MCF 10A (cell line): ENCODE results near the gene ANXA2. TPM values are rescaled to one million over a fixed set of nuclear protein-coding genes. Genes with fewer than 3 reads are reported as not detected.

ENCODE experiments used
- BruUV-seq: library from RNA; stranded (reverse); fragments of 400-500 nt; replicated peaks from 2 replicates; lab custom pipeline; 2021; lab: Mats Ljungman, UMichigan
- CTCF ChIA-PET: fragments of 300-600 bp; sonication (Branson Sonifier 250); formaldehyde crosslinking; extraction: SDS; loops from one replicate; lab custom pipeline; 2021; ENCODE audit warnings: antibody characterized with exemption, inconsistent platforms; lab: Yijun Ruan, JAX
- POLR2A ChIA-PET: fragments of 300-600, 350-650 bp; sonication (Branson Sonifier 250); formaldehyde crosslinking; extraction: SDS; loops from one replicate; lab custom pipeline; 2020; ENCODE audit warnings: antibody characterized with exemption, inconsistent platforms; lab: Yijun Ruan, JAX
- DNase-seq: peaks from one replicate; pipeline ENCODE4 v3.0.0-alpha.2; 2018; ENCODE audit not compliant: unreplicated experiment
- H3K27ac Mint-ChIP-seq: one replicate; pipeline ENCODE4 v1.8.0; 2022; ENCODE audit warnings: mild to moderate bottlenecking, low read depth, mixed read lengths; ENCODE audit not compliant: unreplicated experiment
- H3K27me3 Mint-ChIP-seq: one replicate; pipeline ENCODE4 v1.8.0; 2022; ENCODE audit warnings: mixed read lengths; ENCODE audit not compliant: insufficient read depth, unreplicated experiment
- H3K36me3 Mint-ChIP-seq: one replicate; pipeline ENCODE4 v1.8.0; 2022; ENCODE audit warnings: mild to moderate bottlenecking, moderate library complexity, mixed read lengths; ENCODE audit not compliant: insufficient read depth, unreplicated experiment
- H3K4me1 Mint-ChIP-seq: one replicate; pipeline ENCODE4 v1.8.0; 2022; ENCODE audit warnings: mixed read lengths; ENCODE audit not compliant: insufficient read depth, unreplicated experiment
- H3K4me3 Mint-ChIP-seq: one replicate; pipeline ENCODE4 v1.8.0; 2022; ENCODE audit warnings: mild to moderate bottlenecking, moderate library complexity, mixed read lengths; ENCODE audit not compliant: unreplicated experiment
- H3K9me3 Mint-ChIP-seq: one replicate; pipeline ENCODE4 v1.8.0; 2022; ENCODE audit warnings: mixed read lengths; ENCODE audit not compliant: unreplicated experiment
- CTCF ChIP-seq: fragments of 200-600 bp; IDR thresholded peaks from one replicate; pipeline ENCODE4 v1.8.0; 2022; ENCODE audit warnings: antibody characterized with exemption, mild to moderate bottlenecking; ENCODE audit not compliant: unreplicated experiment
- intact Hi-C: fragments of 100-400 bp; cut with micrococcal nuclease; formaldehyde crosslinking; loops from 2 replicates; pipeline ENCODE4 v1.14.1; 2022
- total RNA-seq: library from RNA; stranded (reverse); gene quantifications from 2 replicates; pipeline ENCODE4 v1.2.3, GENCODE V29; 2022

ANXA2 gene
- total RNA-seq, 1 experiment from 2014 or later: 3,451 TPM

- Mint-ChIP-seq H3K4me3 (peak overlapping the region; percentile 60), H3K27ac (peak overlapping the region; percentile 92), H3K36me3 (peaks cover 72% of the 10 kb centered on the region), H3K27me3 (no peaks in the 10 kb centered on the region), H3K4me1 (peaks cover 56% of the 10 kb centered on the region), H3K9me3 (no peaks in the 10 kb centered on the region)
- intact Hi-C loops: loop anchor here (2.0 kb wide), 1 partner anchor 22 kb away; no protein-coding TSS in a partner anchor
- BruUV-seq: no TSS peak
- ChIA-PET POLR2A (interaction anchor here (0.7 to 9.5 kb wide), 17 partner anchors 8 to 1206 kb away, joined by 3 to 461 read pairs (median 11); partner anchors contain the start of genes ANXA2 and ICE2), CTCF (interaction anchor here (1.0 to 1.8 kb wide), 4 partner anchors 11 to 454 kb away, joined by 3 to 6 read pairs (median 4); no protein-coding TSS in a partner anchor)
- DNase-seq: no peak
- no peak for TF ChIP-seq CTCF
These were observed 27.0 kb downstream of the ANXA2 start for GRCh38 chr15:60370869-60371136.

GRCh38 chr15:60370105-60370868 is 27.5 kb downstream of the ANXA2 start:
- DNase-seq: peak; percentile 86
- Mint-ChIP-seq H3K36me3 (peaks cover 70% of the 10 kb centered on the region), H3K4me1 (peaks cover 51% of the 10 kb centered on the region), H3K27me3 (no peaks in the 10 kb centered on the region), H3K9me3 (no peaks in the 10 kb centered on the region), H3K27ac (peak overlapping the region; percentile 92), H3K4me3 (peak overlapping the region; percentile 60)
- CTCF ChIA-PET: interaction anchor here (1.0 to 1.6 kb wide), 4 partner anchors 9 to 453 kb away, joined by 3 to 7 read pairs (median 4); no protein-coding TSS in a partner anchor
- intact Hi-C loops: loop anchor here (2.0 kb wide), 1 partner anchor 23 kb away; no protein-coding TSS in a partner anchor
- POLR2A ChIA-PET: interaction anchor here (0.6 to 9.5 kb wide), 14 partner anchors 8 to 680 kb away, joined by 3 to 461 read pairs (median 12); partner anchors contain the start of genes ANXA2 and ICE2
- TSS peak; percentile 0 for BruUV-seq
- no peak for TF ChIP-seq CTCF

DNA sequence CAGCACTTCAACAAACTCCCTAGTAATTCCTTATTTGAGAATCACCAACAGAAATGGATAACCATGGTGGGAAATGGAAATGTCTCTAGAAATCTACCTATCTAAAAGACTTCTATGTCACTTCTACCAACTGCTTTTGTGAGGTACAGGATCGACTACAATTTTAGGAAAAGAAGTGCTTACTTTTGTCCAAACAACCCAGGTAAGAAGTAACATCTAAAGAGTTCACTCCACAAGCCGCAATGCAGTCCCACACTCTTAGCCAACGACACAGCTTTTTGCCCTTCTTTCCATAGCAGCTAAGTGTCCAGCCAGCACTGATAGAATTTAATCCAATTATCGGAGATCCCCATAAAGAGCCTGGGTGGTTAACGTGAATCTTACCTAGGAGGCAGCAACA is 28.1 kb downstream of the ANXA2 start:
- no TSS peak for BruUV-seq
- H3K36me3 Mint-ChIP-seq: peaks cover 70% of the 10 kb centered on the region
- intact Hi-C loops: loop anchor here (2.0 kb wide), 1 partner anchor 23 kb away; no protein-coding TSS in a partner anchor
- peaks cover 48% of the 10 kb centered on the region for H3K4me1 Mint-ChIP-seq
- no peak for DNase-seq
- H3K4me3 Mint-ChIP-seq: no peak overlapping the region
- H3K27ac Mint-ChIP-seq: peak overlapping the region; percentile 92
- CTCF ChIA-PET: interaction anchor here (1.0 to 1.3 kb wide), 2 partner anchors 8 to 24 kb away, joined by 3 to 7 read pairs; no protein-coding TSS in a partner anchor
- POLR2A ChIA-PET: interaction anchor here (1.0 to 9.5 kb wide), 7 partner anchors 8 to 541 kb away, joined by 3 to 461 read pairs (median 25); partner anchors contain the start of genes ANXA2 and ICE2
- H3K9me3 Mint-ChIP-seq: no peaks in the 10 kb centered on the region
- H3K27me3 Mint-ChIP-seq: no peaks in the 10 kb centered on the region
- no peak for TF ChIP-seq CTCF

DNA sequence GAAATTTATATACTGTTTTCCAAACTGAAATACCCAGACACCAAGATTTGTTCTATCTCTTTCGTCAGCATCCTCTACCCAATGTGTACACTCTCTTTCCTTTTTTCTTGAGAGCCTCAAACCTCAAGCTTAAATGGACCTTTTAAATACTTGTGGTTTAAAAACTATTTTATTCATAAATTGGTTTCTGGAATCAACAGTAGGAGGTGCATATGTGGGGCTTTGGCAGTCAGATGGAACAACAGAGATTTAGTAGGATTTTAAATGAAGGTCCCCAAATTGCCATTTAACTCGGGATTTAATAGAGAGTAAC is 33.2 kb downstream of the ANXA2 start:
- intact Hi-C loops: loop anchor here (5.0 kb wide), 1 partner anchor 33 kb away; the partner anchor contains the start of gene ANXA2
- no peak overlapping the region for H3K4me3 Mint-ChIP-seq
- TF ChIP-seq CTCF: no peak
- POLR2A ChIA-PET: interaction anchor here (5.2 to 7.9 kb wide), 2 partner anchors 13 to 31 kb away, joined by 154 to 165 read pairs; partner anchors contain the start of gene ANXA2
- no peaks in the 10 kb centered on the region for H3K9me3 Mint-ChIP-seq
- peaks cover 36% of the 10 kb centered on the region for H3K4me1 Mint-ChIP-seq
- peaks cover 82% of the 10 kb centered on the region for H3K36me3 Mint-ChIP-seq
- CTCF ChIA-PET: interaction anchor here (1.3 kb wide), 1 partner anchor 77 kb away, joined by 6 read pairs; no protein-coding TSS in a partner anchor
- DNase-seq: no peak
- peak overlapping the region; percentile 71 for H3K27ac Mint-ChIP-seq
- H3K27me3 Mint-ChIP-seq: no peaks in the 10 kb centered on the region
- no TSS peak for BruUV-seq
